ENCODE measurements around the gene SNRNP70.

The SNRNP70 gene

GRCh38 chr19:49153167-49153809 lies 68.0 kb downstream of the SNRNP70 start:
- Histone ChIP-seq H3K79me2 (ENCODE audit: low read length) (no peaks in the 10 kb centered on the region), H3K4me2 (ENCODE audit: low read length) (no peak overlapping the region), H4K20me1 (ENCODE audit: insufficient read depth, low read length) (no peaks in the 10 kb centered on the region), H3K27me3 (ENCODE audit: low read depth, low read length) (peaks cover 7% of the 10 kb centered on the region; the same call in 1 of the 2 replicates), H2AFZ (ENCODE audit: low read depth, low read length) (no peak overlapping the region), H3K9me3 (ENCODE audit: insufficient read depth, low read length) (no peaks in the 10 kb centered on the region), H3K4me3 (ENCODE audit: low read length) (no peak overlapping the region), H3K27ac (ENCODE audit: low read length) (no peak overlapping the region), H3K36me3 (replicated peaks; ENCODE audit: low read depth, low read length) (no peaks in the 10 kb centered on the region), H3K4me1 (ENCODE audit: low read length) (peaks cover 19% of the 10 kb centered on the region), H3K9ac (ENCODE audit: low read length) (no peak overlapping the region)
- no peak for TF ChIP-seq CTCF (IDR thresholded peaks at IDR 0.05; ENCODE audit: low read depth, low read length)
- no peak for TF ChIP-seq EZH2phosphoT487 (IDR thresholded peaks at IDR 0.05; ENCODE audit: low read depth)

GRCh38 chr19:49154279-49154678 lies 69.0 kb downstream of the SNRNP70 start:
- no peak overlapping the region for H3K27ac ChIP-seq (ENCODE audit: low read length)
- TF ChIP-seq EZH2phosphoT487 (IDR thresholded peaks at IDR 0.05; ENCODE audit: low read depth) (no peak), CTCF (IDR thresholded peaks at IDR 0.05; ENCODE audit: low read depth, low read length) (no peak)
- no peaks in the 10 kb centered on the region for H3K36me3 ChIP-seq (replicated peaks; ENCODE audit: low read depth, low read length)
- H3K27me3 ChIP-seq (ENCODE audit: low read depth, low read length): peaks cover 7% of the 10 kb centered on the region; the same call in 1 of the 2 replicates
- no peak overlapping the region for H2AFZ ChIP-seq (ENCODE audit: low read depth, low read length)
- H3K4me1 ChIP-seq (ENCODE audit: low read length): peaks cover 18% of the 10 kb centered on the region
- no peaks in the 10 kb centered on the region for H4K20me1 ChIP-seq (ENCODE audit: insufficient read depth, low read length)
- no peak overlapping the region for H3K4me3 ChIP-seq (ENCODE audit: low read length)
- H3K9me3 ChIP-seq (ENCODE audit: insufficient read depth, low read length): no peaks in the 10 kb centered on the region
- no peaks in the 10 kb centered on the region for H3K79me2 ChIP-seq (ENCODE audit: low read length)
- H3K9ac ChIP-seq (ENCODE audit: low read length): no peak overlapping the region
- no peak overlapping the region for H3K4me2 ChIP-seq (ENCODE audit: low read length)

GRCh38 chr19:49155005-49155819 lies 70.0 kb downstream of the SNRNP70 start, which contains the start of gene HRC:
TSS of gene HRC (minus strand) at chr19:49155396. CDS start at chr19:49155237, 159 bp downstream.
- TF ChIP-seq EZH2phosphoT487 (IDR thresholded peaks at IDR 0.05; ENCODE audit: low read depth): no peak
- no peak for TF ChIP-seq CTCF (IDR thresholded peaks at IDR 0.05; ENCODE audit: low read depth, low read length)
- H2AFZ ChIP-seq (ENCODE audit: low read depth, low read length): no peak within 1 kb of the TSS
- no peak within 1 kb of the TSS for H3K4me3 ChIP-seq (ENCODE audit: low read length)
- H4K20me1 ChIP-seq (ENCODE audit: insufficient read depth, low read length): no peaks in the 10 kb centered on the region
- H3K4me1 ChIP-seq (ENCODE audit: low read length): peaks cover 12% of the 10 kb centered on the region
- no peak within 1 kb of the TSS for H3K4me2 ChIP-seq (ENCODE audit: low read length)
- H3K9me3 ChIP-seq (ENCODE audit: insufficient read depth, low read length): no peaks in the 10 kb centered on the region
- H3K36me3 ChIP-seq (replicated peaks; ENCODE audit: low read depth, low read length): no peaks in the 10 kb centered on the region
- H3K79me2 ChIP-seq (ENCODE audit: low read length): no peaks in the 10 kb centered on the region
- no peak within 1 kb of the TSS for H3K9ac ChIP-seq (ENCODE audit: low read length)
- H3K27ac ChIP-seq (ENCODE audit: low read length): no peak within 1 kb of the TSS
- H3K27me3 ChIP-seq (ENCODE audit: low read depth, low read length): peaks cover 7% of the 10 kb centered on the region; the same call in 1 of the 2 replicates

GRCh38 chr19:49155820-49156346 lies 70.6 kb downstream of the SNRNP70 start:
- no peak overlapping the region for H3K4me2 ChIP-seq (ENCODE audit: low read length)
- H3K36me3 ChIP-seq (replicated peaks; ENCODE audit: low read depth, low read length): no peaks in the 10 kb centered on the region
- H3K9ac ChIP-seq (ENCODE audit: low read length): no peak overlapping the region
- no peak overlapping the region for H2AFZ ChIP-seq (ENCODE audit: low read depth, low read length)
- H3K9me3 ChIP-seq (ENCODE audit: insufficient read depth, low read length): no peaks in the 10 kb centered on the region
- no peak overlapping the region for H3K4me3 ChIP-seq (ENCODE audit: low read length)
- TF ChIP-seq EZH2phosphoT487 (IDR thresholded peaks at IDR 0.05; ENCODE audit: low read depth) (no peak), CTCF (IDR thresholded peaks at IDR 0.05; ENCODE audit: low read depth, low read length) (no peak)
- no peaks in the 10 kb centered on the region for H4K20me1 ChIP-seq (ENCODE audit: insufficient read depth, low read length)
- H3K27ac ChIP-seq (ENCODE audit: low read length): no peak overlapping the region
- H3K27me3 ChIP-seq (ENCODE audit: low read depth, low read length): peaks cover 9% of the 10 kb centered on the region
- peaks cover 12% of the 10 kb centered on the region for H3K4me1 ChIP-seq (ENCODE audit: low read length)
- H3K79me2 ChIP-seq (ENCODE audit: low read length): no peaks in the 10 kb centered on the region
